ENCODE measurements around the gene EREG. TPM values are rescaled to one million over a fixed set of nuclear protein-coding genes. Genes with fewer than 3 reads are reported as not detected.
A peak's percentile ranks its signal among the peaks of the same experiment; 100 is the strongest.

EREG gene
- total RNA-seq, 2 experiments from 2014 or later, result not detected

GRCh38 chr4:74361671-74362070 lies 3.3 kb upstream of the EREG start:
- H3K27me3 Mint-ChIP-seq (ENCODE audit: low read depth), result peaks cover 32% of the 10 kb centered on the region
- H3K36me3 Mint-ChIP-seq (ENCODE audit: low read depth), result no peaks in the 10 kb centered on the region
- CTCF ChIA-PET, result interaction anchor here (1.2 kb wide), 1 partner anchor 8 kb away, joined by 3 read pairs; no protein-coding TSS in a partner anchor
- no peak for DNase-seq
- H3K9me3 Mint-ChIP-seq, result no peaks in the 10 kb centered on the region
- H3K4me1 Mint-ChIP-seq (ENCODE audit: low read depth), result peaks cover 14% of the 10 kb centered on the region
- no peak overlapping the region for H3K4me3 Mint-ChIP-seq
- no peak overlapping the region for H3K27ac Mint-ChIP-seq
- intact Hi-C loops (cut with micrococcal nuclease), result no loop called here

GRCh38 chr4:74362347-74362746 lies 2.6 kb upstream of the EREG start:
- H3K27me3 Mint-ChIP-seq (ENCODE audit: low read depth), result peaks cover 37% of the 10 kb centered on the region
- no peaks in the 10 kb centered on the region for H3K36me3 Mint-ChIP-seq (ENCODE audit: low read depth)
- peaks cover 14% of the 10 kb centered on the region for H3K4me1 Mint-ChIP-seq (ENCODE audit: low read depth)
- CTCF ChIA-PET, result no interaction called here
- no peak overlapping the region for H3K27ac Mint-ChIP-seq
- no peak for DNase-seq
- no peaks in the 10 kb centered on the region for H3K9me3 Mint-ChIP-seq
- intact Hi-C loops (cut with micrococcal nuclease), result no loop called here
- H3K4me3 Mint-ChIP-seq, result no peak overlapping the region

GRCh38 chr4:74364256-74364651 lies 691 bp upstream of the EREG start:
- H3K27me3 Mint-ChIP-seq (ENCODE audit: low read depth), result peaks cover 45% of the 10 kb centered on the region
- H3K9me3 Mint-ChIP-seq, result no peaks in the 10 kb centered on the region

GRCh38 chr4:74365761-74366160 lies 816 bp downstream of the EREG start:
- Mint-ChIP-seq H3K27me3 (ENCODE audit: low read depth) (peaks cover 47% of the 10 kb centered on the region), H3K4me1 (ENCODE audit: low read depth) (peaks cover 14% of the 10 kb centered on the region), H3K9me3 (no peaks in the 10 kb centered on the region), H3K27ac (no peak overlapping the region), H3K36me3 (ENCODE audit: low read depth) (no peaks in the 10 kb centered on the region), H3K4me3 (no peak overlapping the region)
- DNase-seq, result no peak
- intact Hi-C loops (cut with micrococcal nuclease), result no loop called here
- CTCF ChIA-PET, result no interaction called here

More at GRCh38 chr4:74364256-74364651, 691 bp upstream of the EREG start:
- H3K4me1 Mint-ChIP-seq (ENCODE audit: low read depth), result peaks cover 14% of the 10 kb centered on the region
- no peak for DNase-seq
- CTCF ChIA-PET, result interaction anchor here (0.9 to 1.3 kb wide), 2 partner anchors 44 to 310 kb away, joined by 4 to 9 read pairs; no protein-coding TSS in a partner anchor
- intact Hi-C loops (cut with micrococcal nuclease), result no loop called here
- no peaks in the 10 kb centered on the region for H3K36me3 Mint-ChIP-seq (ENCODE audit: low read depth)
- no peak overlapping the region for H3K27ac Mint-ChIP-seq
- no peak overlapping the region for H3K4me3 Mint-ChIP-seq

GRCh38 chr4:74366367-74366911 lies 1.5 kb downstream of the EREG start:
- Mint-ChIP-seq H3K9me3 (no peaks in the 10 kb centered on the region), H3K36me3 (ENCODE audit: low read depth) (no peaks in the 10 kb centered on the region), H3K27me3 (ENCODE audit: low read depth) (peaks cover 47% of the 10 kb centered on the region), H3K4me1 (ENCODE audit: low read depth) (peaks cover 14% of the 10 kb centered on the region), H3K27ac (no peak overlapping the region), H3K4me3 (no peak overlapping the region)
- intact Hi-C loops (cut with micrococcal nuclease), result no loop called here
- no peak for DNase-seq
- CTCF ChIA-PET, result no interaction called here

GRCh38 chr4:74367656-74368290 lies 2.8 kb downstream of the EREG start:
- CTCF ChIA-PET, result no interaction called here
- no peak for DNase-seq
- Mint-ChIP-seq H3K4me1 (ENCODE audit: low read depth) (peaks cover 14% of the 10 kb centered on the region), H3K27ac (no peak overlapping the region), H3K27me3 (ENCODE audit: low read depth) (peaks cover 44% of the 10 kb centered on the region), H3K36me3 (ENCODE audit: low read depth) (no peaks in the 10 kb centered on the region), H3K4me3 (no peak overlapping the region), H3K9me3 (no peaks in the 10 kb centered on the region)
- intact Hi-C loops (cut with micrococcal nuclease), result no loop called here

- Mint-ChIP-seq H3K9me3 (no peaks in the 10 kb centered on the region), H3K27me3 (ENCODE audit: low read depth) (peaks cover 39% of the 10 kb centered on the region), H3K27ac (no peak overlapping the region), H3K4me1 (ENCODE audit: low read depth) (peaks cover 14% of the 10 kb centered on the region), H3K36me3 (ENCODE audit: low read depth) (no peaks in the 10 kb centered on the region), H3K4me3 (no peak overlapping the region)
- intact Hi-C loops (cut with micrococcal nuclease), result no loop called here
- DNase-seq, result no peak
- CTCF ChIA-PET, result interaction anchor here (3.0 kb wide), 1 partner anchor 164 kb away, joined by 12 read pairs; no protein-coding TSS in a partner anchor
These were observed 3.7 kb downstream of the EREG start for GRCh38 chr4:74368596-74368995.

GRCh38 chr4:74369855-74370254 lies 4.9 kb downstream of the EREG start:
- DNase-seq, result no peak
- CTCF ChIA-PET, result interaction anchor here (0.5 to 3.0 kb wide), 8 partner anchors 8 to 305 kb away, joined by 3 to 23 read pairs (median 5); no protein-coding TSS in a partner anchor
- Mint-ChIP-seq H3K27me3 (ENCODE audit: low read depth) (peaks cover 30% of the 10 kb centered on the region), H3K4me3 (no peak overlapping the region), H3K4me1 (ENCODE audit: low read depth) (peaks cover 4% of the 10 kb centered on the region), H3K36me3 (ENCODE audit: low read depth) (no peaks in the 10 kb centered on the region), H3K9me3 (no peaks in the 10 kb centered on the region), H3K27ac (no peak overlapping the region)
- intact Hi-C loops (cut with micrococcal nuclease), result loop anchor here (2.0 to 5.0 kb wide), 2 partner anchors 75 to 183 kb away; partner anchors contain the start of gene AREG

GRCh38 chr4:74370912-74371311 lies 6.0 kb downstream of the EREG start:
- H3K4me1 Mint-ChIP-seq (ENCODE audit: low read depth), result no peaks in the 10 kb centered on the region
- intact Hi-C loops (cut with micrococcal nuclease), result loop anchor here (1.0 to 5.0 kb wide), 6 partner anchors 51 to 300 kb away; partner anchors contain the start of gene AREG
- no peaks in the 10 kb centered on the region for H3K9me3 Mint-ChIP-seq
- CTCF ChIA-PET, result interaction anchor here (0.8 to 3.0 kb wide), 11 partner anchors 11 to 304 kb away, joined by 3 to 23 read pairs (median 4); no protein-coding TSS in a partner anchor
- no peak overlapping the region for H3K27ac Mint-ChIP-seq
- no peaks in the 10 kb centered on the region for H3K36me3 Mint-ChIP-seq (ENCODE audit: low read depth)
- peaks cover 25% of the 10 kb centered on the region for H3K27me3 Mint-ChIP-seq (ENCODE audit: low read depth)
- peak; percentile 53 for DNase-seq
- H3K4me3 Mint-ChIP-seq, result no peak overlapping the region

GRCh38 chr4:74374128-74374527 lies 9.2 kb downstream of the EREG start:
- Mint-ChIP-seq H3K36me3 (ENCODE audit: low read depth) (no peaks in the 10 kb centered on the region), H3K4me1 (ENCODE audit: low read depth) (no peaks in the 10 kb centered on the region), H3K27me3 (ENCODE audit: low read depth) (peaks cover 6% of the 10 kb centered on the region), H3K27ac (no peak overlapping the region), H3K9me3 (no peaks in the 10 kb centered on the region), H3K4me3 (no peak overlapping the region)
- CTCF ChIA-PET, result interaction anchor here (0.6 kb wide), 1 partner anchor 35 kb away, joined by 5 read pairs; no protein-coding TSS in a partner anchor
- intact Hi-C loops (cut with micrococcal nuclease), result loop anchor here (5.0 kb wide), 1 partner anchor 187 kb away; no protein-coding TSS in a partner anchor
- no peak for DNase-seq

- Mint-ChIP-seq H3K36me3 (ENCODE audit: low read depth) (no peaks in the 10 kb centered on the region), H3K9me3 (no peaks in the 10 kb centered on the region), H3K4me3 (no peak overlapping the region), H3K27me3 (ENCODE audit: low read depth) (peaks cover 4% of the 10 kb centered on the region), H3K27ac (no peak overlapping the region), H3K4me1 (ENCODE audit: low read depth) (no peaks in the 10 kb centered on the region)
- peak; percentile 6 for DNase-seq
- CTCF ChIA-PET, result no interaction called here
- intact Hi-C loops (cut with micrococcal nuclease), result loop anchor here (5.0 kb wide), 1 partner anchor 187 kb away; no protein-coding TSS in a partner anchor
These were observed 9.8 kb downstream of the EREG start for GRCh38 chr4:74374561-74375327.

- no peaks in the 10 kb centered on the region for H3K9me3 Mint-ChIP-seq
- H3K4me3 Mint-ChIP-seq, result no peak overlapping the region
- no peaks in the 10 kb centered on the region for H3K36me3 Mint-ChIP-seq (ENCODE audit: low read depth)
- no peak overlapping the region for H3K27ac Mint-ChIP-seq
- CTCF ChIA-PET, result interaction anchor here (0.9 to 4.7 kb wide), 5 partner anchors 9 to 299 kb away, joined by 3 to 44 read pairs (median 6); no protein-coding TSS in a partner anchor
- intact Hi-C loops (cut with micrococcal nuclease), result no loop called here
- peaks cover 4% of the 10 kb centered on the region for H3K27me3 Mint-ChIP-seq (ENCODE audit: low read depth)
- DNase-seq, result no peak
- H3K4me1 Mint-ChIP-seq (ENCODE audit: low read depth), result no peaks in the 10 kb centered on the region
These were observed 11.0 kb downstream of the EREG start for GRCh38 chr4:74375824-74376426.

Measured in activated naive CD4-positive, alpha-beta T cell treated with anti-CD3 and anti-CD28 coated beads for 36 hours (primary cell).